PC-3 (cell line): ENCODE measurements around the gene SPOP.
"Not testable (repeated sequence)": the region's sequence is repeated elsewhere in the genome, so short reads cannot be mapped to it uniquely, and the experiment has no call there.

Source experiments
- CTCF ChIP-seq: fragments of 300-600 bp; sonication (generic); conservative IDR thresholded peaks from 2 replicates; pipeline ENCODE4 v1.5.1; 2017; ENCODE audit warnings: antibody characterized with exemption, low read depth, mild to moderate bottlenecking, low read length
- EZH2 ChIP-seq: fragments of 300-600 bp; sonication (generic); IDR thresholded peaks from one replicate; pipeline ENCODE4 v1.6.1; 2017; ENCODE audit warnings: antibody characterized with exemption, mild to moderate bottlenecking, low read length; ENCODE audit not compliant: unreplicated experiment
- EZH2phosphoT487 ChIP-seq: fragments of 300-600 bp; sonication (generic); IDR thresholded peaks from 2 replicates; pipeline ENCODE4 v1.6.1; 2018; ENCODE audit warnings: mild to moderate bottlenecking, antibody characterized with exemption, low read length, borderline replicate concordance

GRCh38 chr17:49568695-49569047 is 109.2 kb downstream of the SPOP start:
- TF ChIP-seq CTCF, EZH2, EZH2phosphoT487: not testable (repeated sequence)
